ENCODE data around the gene UBAP1.

Gene UBAP1

GRCh38 chr9:34227445-34227844 lies 48.6 kb downstream of the UBAP1 start (continued):
- TF ChIP-seq REST (tag by site-specific recombination; IDR thresholded peaks at IDR 0.05), result no peak
- TF ChIP-seq ZBTB10 (tag by site-specific recombination; IDR thresholded peaks at IDR 0.05), result no peak
- TF ChIP-seq ZSCAN5A (tag by site-specific recombination; IDR thresholded peaks at IDR 0.05), result no peak
- TF ChIP-seq ZNF623 (tag by site-specific recombination; IDR thresholded peaks at IDR 0.05), result no peak
- TF ChIP-seq BCL6B (tag by site-specific recombination; IDR thresholded peaks at IDR 0.05), result no peak

- POLR2A ChIA-PET, result no interaction called here
- TF ChIP-seq ZNF544 (tag by site-specific recombination; IDR thresholded peaks at IDR 0.05) (no peak), ZNF266 (tag by site-specific recombination; IDR thresholded peaks at IDR 0.05; ENCODE audit: low read depth) (no peak), ZNF202 (tag by site-specific recombination; IDR thresholded peaks at IDR 0.05; ENCODE audit: borderline replicate concordance) (no peak), ZEB2 (tag by site-specific recombination; IDR thresholded peaks at IDR 0.05) (no peak), ZNF621 (tag by site-specific recombination; IDR thresholded peaks at IDR 0.05) (no peak), ZNF157 (tag by site-specific recombination; IDR thresholded peaks at IDR 0.05) (no peak), ZNF146 (tag by site-specific recombination; IDR thresholded peaks at IDR 0.05) (no peak), ZNF174 (tag by site-specific recombination; IDR thresholded peaks at IDR 0.05) (no peak), ZNF521 (tag by site-specific recombination; IDR thresholded peaks at IDR 0.05) (no peak)
- no peaks in the 10 kb centered on the region for H3K4me1 ChIP-seq (ENCODE audit: control insufficient read depth, insufficient read depth, low read length)
- no peaks in the 10 kb centered on the region for H3K9me3 ChIP-seq (ENCODE audit: control insufficient read depth, insufficient read depth, low read depth, low read length)
- peaks cover 3 to 4% of the 10 kb centered on the region in 2 experiments; a peak in 2 of 3 replicates for H3K36me3 ChIP-seq (ENCODE audit: control insufficient read depth in 2 of 2, insufficient read depth in 1 of 2, low read length in 2 of 2)
- no peak overlapping the region for H3K4me3 ChIP-seq (ENCODE audit: low read depth, low read length)
- no peak overlapping the region for H3K27ac ChIP-seq (ENCODE audit: extremely low read depth, low read depth, low read length)
- CTCF ChIA-PET, result interaction anchor here (0.6 to 1.6 kb wide), 4 partner anchors 47 to 333 kb away, joined by 3 to 4 read pairs (median 4); partner anchors contain the start of gene DCAF12
Measured at GRCh38 chr9:34230556-34230955, 51.7 kb downstream of the UBAP1 start.

GRCh38 chr9:34232201-34232600 lies 53.4 kb downstream of the UBAP1 start:
- no peak overlapping the region for H3K27ac ChIP-seq (ENCODE audit: extremely low read depth, low read depth, low read length)
- no peaks in the 10 kb centered on the region for H3K4me1 ChIP-seq (ENCODE audit: control insufficient read depth, insufficient read depth, low read length)
- H3K36me3 ChIP-seq (ENCODE audit: control insufficient read depth in 2 of 2, insufficient read depth in 1 of 2, low read length in 2 of 2), result peaks cover 3 to 17% of the 10 kb centered on the region in 2 experiments; a peak in 2 of 3 replicates
- CTCF ChIA-PET, result no interaction called here
- no peaks in the 10 kb centered on the region for H3K9me3 ChIP-seq (ENCODE audit: control insufficient read depth, insufficient read depth, low read depth, low read length)
- no peak for TF ChIP-seq ZFHX2 (tag by site-specific recombination; conservative IDR thresholded peaks at IDR 0.05)
- no peak for TF ChIP-seq BCL11A (tag by site-specific recombination; IDR thresholded peaks at IDR 0.05; ENCODE audit: low read depth)
- no peak overlapping the region for H3K4me3 ChIP-seq (ENCODE audit: low read depth, low read length)
- POLR2A ChIA-PET, result interaction anchor here (0.6 kb wide), 1 partner anchor 906 kb away, joined by 4 read pairs; no protein-coding TSS in a partner anchor

Data from HEK293 (cell line).